Articular chondrocyte of knee joint (primary cell): ENCODE data around the gene SKP1. TPM values are rescaled to one million over a fixed set of nuclear protein-coding genes. Genes with fewer than 3 reads are reported as not detected.

Experiments
- small RNA-seq: library from RNA; depleted of rRNA; stranded (forward); fragments of <200 nt; gene quantifications from one replicate; pipeline ENCODE3, GENCODE V24; 2012
- total RNA-seq: library from RNA; depleted of rRNA; stranded (reverse); fragments of >200 nt; gene quantifications from 2 replicates; pipeline ENCODE4 v1.2.3, GENCODE V29; 2012

The SKP1 gene
- 260 and 355 TPM in 2 replicates for total RNA-seq

DNA sequence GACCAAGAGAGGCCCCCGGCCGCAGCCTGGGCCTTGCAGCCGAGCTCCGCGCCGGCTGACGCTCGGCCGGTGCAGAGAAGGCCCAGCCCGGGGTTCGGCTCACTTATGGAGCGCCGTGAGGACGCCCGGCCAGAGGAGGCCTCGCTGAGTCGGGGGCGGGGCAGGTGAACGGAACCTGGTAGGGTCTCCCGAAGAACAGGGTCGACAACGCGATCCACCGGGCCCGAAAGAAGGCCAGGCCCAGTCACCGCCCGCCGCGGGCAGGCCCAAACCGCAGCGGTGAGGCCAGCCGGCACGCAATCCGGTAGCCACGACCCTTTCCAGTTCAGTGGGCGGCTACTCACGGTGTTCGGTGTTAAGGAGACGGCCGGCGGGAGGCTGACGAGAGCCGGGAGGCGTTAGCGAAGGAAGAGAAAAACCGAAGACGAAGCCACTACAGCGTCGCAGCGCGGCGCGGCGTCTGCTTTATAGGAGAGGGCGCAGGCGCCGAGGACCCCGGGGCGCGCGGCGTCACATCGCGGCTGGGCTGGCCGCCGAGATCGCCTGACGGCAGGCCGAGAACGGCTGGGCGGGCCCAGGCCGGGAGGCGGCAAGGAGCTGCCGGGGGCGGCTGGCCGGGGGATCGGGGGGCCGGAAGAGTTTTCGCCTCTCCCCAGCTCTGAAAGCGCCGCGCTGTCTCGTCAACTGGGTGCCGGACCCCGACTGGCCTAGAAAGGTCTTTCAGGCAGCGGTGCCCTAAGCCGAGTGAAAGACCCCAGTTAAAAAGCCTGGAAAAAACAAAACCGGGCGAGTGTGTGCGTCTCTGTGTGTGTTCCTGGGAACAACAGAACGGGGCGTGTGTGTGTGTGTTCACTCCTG, at the start of gene SKP1:
Gene SKP1, minus strand, starts transcription at position 440 of the 858 bp plus-strand sequence. CDS start 2,928 bp downstream, outside the sequence.

DNA sequence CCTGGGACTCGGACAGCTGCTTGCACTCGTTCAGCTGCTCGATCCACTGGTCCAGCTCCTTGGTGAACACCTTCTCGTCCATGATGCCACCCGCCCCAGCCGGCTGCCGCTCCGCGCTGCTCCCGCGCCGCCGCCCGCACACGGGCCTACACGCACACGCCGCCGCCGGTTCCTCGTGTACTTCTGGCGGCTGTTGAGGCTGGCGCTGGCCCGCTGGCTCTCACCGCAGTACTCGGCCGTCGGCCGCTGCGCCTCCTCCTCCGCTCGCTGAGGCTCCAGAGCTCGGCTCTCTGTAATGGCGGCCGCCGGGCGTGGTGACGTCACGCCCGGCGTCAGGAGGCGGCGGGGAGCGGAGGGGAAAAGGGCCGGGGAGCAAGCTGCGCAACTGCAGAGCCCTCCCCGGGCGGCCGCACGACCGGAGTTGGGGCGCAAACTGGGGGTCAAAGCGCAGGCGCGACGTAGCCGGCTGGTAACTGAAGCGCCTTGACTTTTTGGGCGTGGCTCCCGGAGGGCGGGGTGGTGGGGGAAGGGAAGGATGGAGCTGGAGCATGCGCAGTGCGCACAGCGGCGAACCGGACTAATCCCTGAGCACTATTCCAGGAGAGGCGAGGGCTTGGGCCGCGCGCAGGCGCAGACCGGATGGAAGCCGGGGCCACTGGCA, 49.2 kb upstream of the SKP1 start, which contains the start of gene PPP2CA:
Gene PPP2CA, minus strand, starts transcription at position 294 of the 661 bp plus-strand sequence. Its CDS starts 212 bp downstream, at position 82.

GRCh38 chr5:134113902-134114875, 62.6 kb downstream of the SKP1 start, which contains the start of gene TCF7:
Gene TCF7, plus strand, starts transcription at chr5:134114681. Its CDS starts 226 bp downstream, at chr5:134114907.

Small RNA genes lying within 50 kb of the gene (small RNA-seq; reads per million reads assigned to genes)
- gene MIR3661, result not detected

Other genes with a start within 250 kb of the SKP1 start
- 99.0 and 122 TPM in 2 replicates for gene C5orf15, start 208.3 kb downstream of the SKP1 start, total RNA-seq
- gene VDAC1, start 172.0 kb downstream of the SKP1 start, total RNA-seq, result 293 and 318 TPM in 2 replicates
- 0.78 and 1.8 TPM in 2 replicates for gene TCF7, start 62.3 kb downstream of the SKP1 start, total RNA-seq
- gene PPP2CA, start 49.1 kb upstream of the SKP1 start, total RNA-seq, result 95.1 and 111 TPM in 2 replicates
- 1.7 and 3.2 TPM in 2 replicates for gene CDKL3, start 190.2 kb upstream of the SKP1 start, total RNA-seq
- 46.7 and 51.5 TPM in 2 replicates for gene UBE2B, start 194.6 kb upstream of the SKP1 start, total RNA-seq
- gene CDKN2AIPNL, start 234.9 kb upstream of the SKP1 start, total RNA-seq, result 22.0 and 25.9 TPM in 2 replicates